Smooth muscle cell of the brain vasculature (primary cell): ENCODE measurements around the gene PGAP1.
A peak's percentile ranks its signal among the peaks of the same experiment; 100 is the strongest.

Source experiments
- DNase-seq: peaks from one replicate; pipeline ENCODE4 v3.0.0-alpha.2; 2012; ENCODE audit warnings: low read depth, low spot score

Gene PGAP1

DNA sequence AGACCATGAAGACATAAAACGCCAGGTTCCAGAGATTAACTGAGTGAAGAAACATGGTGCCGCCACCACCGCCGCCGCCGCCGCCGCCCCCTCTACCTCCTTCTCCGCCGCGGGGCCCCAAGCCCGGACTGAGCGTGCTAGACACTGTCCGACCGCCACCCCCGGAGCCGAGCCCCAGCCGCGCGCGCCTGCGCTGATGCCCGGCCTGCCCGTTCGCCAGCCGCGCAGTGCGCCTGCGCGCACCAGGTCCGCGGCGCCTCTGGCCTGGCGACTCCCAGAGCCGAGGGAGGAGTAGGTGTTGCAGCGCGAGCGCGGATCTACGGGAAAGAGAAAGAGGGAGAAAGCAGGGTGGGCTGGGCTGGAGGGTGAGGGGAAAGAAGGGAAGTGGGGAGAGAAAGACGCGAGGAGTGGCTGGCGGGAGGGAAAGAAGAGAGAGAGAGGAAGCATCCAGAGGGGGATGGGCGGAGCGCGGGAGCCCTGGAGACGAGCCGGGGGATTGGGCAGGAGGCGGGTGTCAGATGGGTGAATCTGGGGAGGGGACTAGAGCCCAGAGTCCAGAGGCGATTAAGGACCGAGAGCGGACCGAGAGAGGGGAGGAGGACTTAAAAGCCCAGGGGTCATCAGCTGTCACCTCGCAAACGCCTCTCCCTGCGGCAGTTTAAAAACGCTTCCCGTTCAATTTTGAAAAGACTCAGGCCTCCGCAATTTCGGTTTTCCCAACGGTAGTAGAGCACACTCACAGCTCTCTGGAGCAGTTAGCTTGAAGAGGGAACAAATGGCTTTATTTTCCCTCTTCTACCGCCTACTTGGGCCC lies at the start of gene PGAP1:
Gene PGAP1 (minus strand): TSS at position 146 of the 814 bp plus-strand sequence. CDS start 91 bp downstream, at position 55.
- peak; percentile 83 for DNase-seq

- no peak for DNase-seq
Observed at GRCh38 chr2:196974970-196975369, 48.5 kb upstream of the PGAP1 start.

DNA sequence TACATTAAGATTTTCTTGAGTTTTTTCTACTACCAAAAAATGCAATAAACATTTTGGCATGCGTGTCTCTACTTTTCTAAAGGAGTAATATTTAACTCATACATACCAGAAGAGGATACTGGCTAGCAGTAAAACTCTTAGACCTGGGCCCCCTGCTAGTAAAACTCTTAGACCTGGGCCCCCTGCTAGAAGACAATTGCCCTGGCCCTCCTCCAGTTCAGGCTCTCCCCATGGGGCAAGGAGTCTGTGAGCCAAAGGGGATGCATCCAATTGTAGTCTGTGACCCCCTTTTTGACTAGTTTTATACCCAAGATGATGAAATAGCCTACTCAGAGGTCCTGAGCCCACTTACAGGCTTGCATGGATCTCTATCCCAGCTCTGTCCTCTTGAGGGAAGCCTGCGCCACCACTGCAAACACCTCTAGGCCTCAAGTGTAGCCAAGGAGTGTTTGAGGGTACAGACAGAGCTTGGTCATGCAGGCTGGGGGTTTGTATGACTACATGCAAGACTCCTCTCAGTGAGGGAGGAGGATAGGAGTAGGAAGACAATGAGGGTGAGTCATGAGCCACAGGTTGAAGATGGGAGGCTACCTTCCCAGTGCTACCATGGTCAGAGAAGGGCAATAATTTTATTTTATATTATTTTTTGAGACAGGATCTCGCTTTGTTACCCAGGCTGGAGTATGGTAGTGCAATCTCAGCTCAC lies 45.2 kb upstream of the PGAP1 start:
- DNase-seq = no peak

DNA sequence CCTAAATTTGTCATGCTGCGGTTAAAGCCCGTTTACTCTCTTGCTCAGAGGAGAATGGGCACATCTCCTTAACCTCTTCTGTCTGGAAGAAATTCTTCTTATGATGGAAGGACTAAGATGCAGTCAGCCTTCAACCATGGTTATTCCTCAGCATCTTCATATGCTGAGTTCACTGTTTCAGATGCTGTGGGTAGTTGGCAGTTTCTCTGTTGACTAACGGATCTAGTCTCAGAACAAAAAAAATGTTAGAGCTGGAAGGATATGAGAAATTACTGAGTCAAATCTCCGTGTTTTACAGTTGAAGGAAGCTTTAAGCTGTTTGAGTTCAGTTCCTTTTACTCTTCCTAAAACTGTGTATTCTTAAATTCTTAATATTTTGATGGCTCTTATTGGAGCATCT lies 43.6 kb upstream of the PGAP1 start:
- DNase-seq = no peak

GRCh38 chr2:196968516-196968915 lies 42.0 kb upstream of the PGAP1 start:
- DNase-seq = no peak

- no peak for DNase-seq
Observed at GRCh38 chr2:196967775-196968174, 41.3 kb upstream of the PGAP1 start.

DNA sequence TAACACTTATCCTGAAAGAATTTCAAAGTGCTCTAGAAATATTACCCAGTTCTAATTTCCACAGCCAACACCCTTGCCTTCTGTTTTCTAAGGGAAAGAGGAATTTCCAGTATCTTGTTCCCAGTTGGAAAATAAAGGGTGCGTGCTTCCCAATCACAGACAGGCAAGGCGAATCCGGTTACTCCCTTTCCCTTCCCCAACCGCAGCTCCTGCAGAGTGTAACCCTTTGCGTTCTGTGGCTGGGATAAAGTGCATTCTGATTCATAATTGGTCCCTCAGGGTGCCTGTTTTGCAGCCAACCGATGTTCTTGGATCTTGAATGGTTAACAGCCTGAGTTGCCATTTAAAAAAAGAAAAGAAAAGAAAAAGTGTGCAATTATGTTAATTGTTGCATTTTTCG lies 40.6 kb upstream of the PGAP1 start:
- DNase-seq = peak; percentile 21

- no peak for DNase-seq
Observed at GRCh38 chr2:196966061-196966460, 39.6 kb upstream of the PGAP1 start.

- DNase-seq = no peak
Observed at GRCh38 chr2:196965651-196966050, 39.1 kb upstream of the PGAP1 start.

DNA sequence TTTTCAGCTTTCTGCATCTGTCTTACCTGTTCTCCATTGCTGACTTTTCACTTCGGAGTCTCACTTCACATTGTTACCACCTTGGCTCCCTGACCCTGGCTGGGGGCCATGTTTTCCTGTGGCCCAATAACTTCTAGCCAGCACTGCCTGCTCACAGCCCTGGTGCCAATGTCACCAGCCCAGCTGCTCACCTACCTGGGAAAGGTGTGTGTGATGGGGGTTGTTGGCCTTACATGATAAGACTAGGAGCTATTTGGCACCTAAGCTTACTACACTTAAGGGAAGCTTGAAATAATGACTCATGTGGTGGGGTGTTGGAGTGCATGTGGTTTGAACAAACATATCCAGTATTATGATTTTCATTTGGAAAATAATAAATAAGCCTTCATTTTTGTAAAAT lies 37.5 kb upstream of the PGAP1 start:
- DNase-seq = no peak

DNA sequence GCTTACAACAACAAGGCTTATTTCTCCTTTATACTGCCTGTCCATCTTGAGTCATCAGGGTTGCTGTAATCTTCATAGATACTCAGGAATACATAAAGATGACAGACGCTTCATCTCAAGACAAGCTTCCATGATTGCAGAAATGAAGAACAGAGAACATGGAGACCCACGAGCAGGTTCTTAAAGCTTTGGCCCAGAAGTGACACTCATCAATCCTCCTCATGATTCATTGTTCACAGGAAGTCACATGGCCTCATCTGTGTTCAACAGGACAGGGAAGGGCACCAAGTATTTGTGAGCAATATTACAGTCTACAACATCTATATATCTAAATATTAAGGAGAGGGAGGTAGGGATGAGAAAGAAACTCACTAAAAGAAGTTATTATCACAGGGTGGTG lies 36.5 kb upstream of the PGAP1 start:
- no peak for DNase-seq

DNA sequence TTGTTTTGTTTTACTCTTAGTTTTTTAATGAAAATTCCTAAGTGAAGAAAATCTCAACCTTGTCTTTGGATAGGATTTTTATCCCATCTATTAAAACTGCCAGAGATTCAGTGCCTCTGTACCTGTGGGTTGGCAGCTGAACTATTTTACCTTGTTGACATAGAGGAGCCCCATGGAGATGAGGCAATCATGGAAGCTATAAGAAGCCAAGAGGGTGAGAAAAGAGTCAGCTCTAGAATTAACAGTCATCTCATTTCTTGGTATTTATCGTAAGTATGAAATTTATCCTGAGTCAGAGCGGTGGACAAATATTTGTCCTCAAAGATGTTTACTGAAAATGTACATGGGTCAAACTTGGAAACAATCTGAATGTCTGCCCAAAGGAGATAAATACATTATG lies 35.8 kb upstream of the PGAP1 start:
- DNase-seq = no peak

GRCh38 chr2:196961889-196962288 lies 35.4 kb upstream of the PGAP1 start:
- no peak for DNase-seq

DNA sequence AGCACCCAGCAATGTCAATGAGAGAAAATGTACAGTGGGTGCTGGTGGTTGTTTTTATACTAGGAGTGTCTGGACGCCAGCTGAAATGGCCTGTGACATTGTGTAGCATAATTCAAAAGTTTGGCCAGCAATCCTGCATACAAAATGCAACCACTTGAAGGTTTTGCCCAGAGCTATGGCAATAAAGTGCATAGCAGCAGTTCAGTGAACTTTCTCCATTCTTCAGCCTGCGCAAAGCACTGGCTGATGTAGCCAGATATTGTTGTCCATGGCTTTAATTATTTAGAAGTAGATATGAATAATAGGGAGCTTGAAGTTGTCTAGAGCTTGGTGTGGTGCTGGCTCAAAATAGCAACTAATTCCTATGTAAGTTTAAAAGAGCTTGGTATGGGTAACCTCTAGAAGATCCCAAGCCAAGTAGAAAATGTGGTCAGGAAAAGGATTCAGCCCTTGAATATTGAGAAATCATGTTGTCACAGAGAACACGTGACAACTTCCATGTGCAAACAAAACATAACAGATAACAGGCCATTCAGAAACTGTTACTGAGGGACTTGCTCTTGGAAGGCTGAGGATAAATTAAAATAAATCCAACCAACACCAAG lies 33.3 kb upstream of the PGAP1 start:
- no peak for DNase-seq

- no peak for DNase-seq
Observed at GRCh38 chr2:196959281-196959680, 32.8 kb upstream of the PGAP1 start.

DNA sequence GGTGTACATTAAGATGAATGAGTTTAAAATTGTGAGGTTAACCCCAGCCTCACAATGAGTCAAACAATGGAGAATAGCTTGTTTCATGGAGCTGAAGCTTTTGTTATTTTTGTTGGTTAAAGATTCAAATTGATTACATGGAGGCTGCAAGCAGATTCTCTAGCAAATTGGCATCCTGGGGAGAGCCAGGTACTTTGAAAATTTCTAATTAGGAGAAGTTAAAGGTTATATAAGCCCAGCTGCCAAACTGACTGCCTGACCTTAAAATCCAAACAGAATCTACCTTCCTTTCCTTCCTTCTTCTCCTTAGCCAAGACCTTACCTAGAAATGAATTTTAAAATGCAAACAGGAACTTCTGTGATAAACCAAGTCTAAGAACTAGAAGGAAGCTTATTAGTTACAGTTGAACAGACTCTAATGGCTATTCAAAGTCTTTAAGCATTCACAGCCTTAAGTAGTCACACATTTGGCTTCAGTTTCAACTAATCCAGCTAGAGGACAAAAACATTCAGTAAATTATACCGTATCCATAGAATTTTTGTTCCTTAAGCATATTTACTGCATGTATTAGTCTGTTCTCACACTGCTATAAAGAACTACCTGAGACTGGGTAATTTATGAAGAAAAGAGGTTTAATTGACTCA lies 31.5 kb upstream of the PGAP1 start:
- DNase-seq = no peak

GRCh38 chr2:196957442-196957841 lies 30.9 kb upstream of the PGAP1 start:
- DNase-seq = no peak

- no peak for DNase-seq
Observed at GRCh38 chr2:196956069-196956468, 29.6 kb upstream of the PGAP1 start.

DNA sequence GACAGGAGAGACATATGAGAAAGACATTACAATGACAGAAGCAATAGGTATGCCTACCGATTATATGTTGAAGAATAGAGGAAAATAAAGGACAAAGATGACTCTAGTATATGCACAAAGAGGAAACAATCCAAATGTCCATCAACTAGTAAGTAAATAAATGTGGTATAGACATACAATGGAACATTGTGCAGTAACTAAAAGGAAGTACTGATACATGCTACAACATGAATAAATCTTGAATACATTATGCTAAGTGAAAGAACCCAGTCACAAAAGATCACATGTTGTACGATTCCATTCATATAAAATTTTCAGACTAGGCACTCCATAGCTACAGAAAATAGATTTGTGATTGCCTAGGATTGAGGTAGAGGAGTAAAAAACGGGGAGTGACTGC lies 28.5 kb upstream of the PGAP1 start:
- no peak for DNase-seq

DNA sequence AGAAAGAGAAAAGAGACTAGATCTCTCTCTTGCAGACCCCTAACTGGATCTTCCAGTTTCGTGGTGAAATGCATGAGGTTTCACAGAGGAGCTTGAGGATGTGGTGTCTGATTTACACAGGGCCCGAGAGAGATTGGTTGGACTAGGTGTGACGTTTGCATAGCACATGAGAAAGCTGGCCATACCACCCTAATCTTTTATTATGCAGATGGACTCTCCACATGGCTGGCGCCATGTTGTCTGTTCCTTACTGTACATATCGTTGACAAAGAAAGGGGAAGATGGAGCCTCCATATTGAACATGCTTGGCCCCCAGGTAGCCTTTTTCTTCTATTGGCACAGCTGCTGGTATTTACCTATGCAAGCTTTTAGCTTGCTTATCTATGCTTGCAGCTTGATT lies 27.5 kb upstream of the PGAP1 start:
- DNase-seq = no peak

GRCh38 chr2:196952936-196953335 lies 26.4 kb upstream of the PGAP1 start:
- no peak for DNase-seq

GRCh38 chr2:196951973-196952372 lies 25.5 kb upstream of the PGAP1 start:
- no peak for DNase-seq
